Sigmoid colon (tissue), 4 donors: ENCODE measurements around the gene ZNF837.

Source experiments
- POLR2A ChIP-seq, 2 donors: fragments of 450-650 bp; IDR thresholded peaks; one replicate each; pipeline ENCODE4 v1.6.1; 2016; ENCODE audit warnings: antibody characterized with exemption in 2 of 2, mild to moderate bottlenecking in 2 of 2, moderate library complexity in 2 of 2
- POLR2AphosphoS5 ChIP-seq, 4 donors: sonication (generic); formaldehyde crosslinking; IDR thresholded peaks; one replicate each; pipeline ENCODE4 v1.6.1; 2017; ENCODE audit warnings: antibody characterized with exemption in 4 of 4
- TF ChIP-seq, protein P1 (sequence below), 4 experiments: fragments of 450-650 bp in 3 of 4; fragments of 200-600 bp in 1 of 4; IDR thresholded peaks; one replicate each; pipeline ENCODE4 v1.5.1; 2016 to 2019; ENCODE audit warnings: antibody characterized with exemption in 4 of 4, mild to moderate bottlenecking in 3 of 4, moderate library complexity in 2 of 4

DNA sequence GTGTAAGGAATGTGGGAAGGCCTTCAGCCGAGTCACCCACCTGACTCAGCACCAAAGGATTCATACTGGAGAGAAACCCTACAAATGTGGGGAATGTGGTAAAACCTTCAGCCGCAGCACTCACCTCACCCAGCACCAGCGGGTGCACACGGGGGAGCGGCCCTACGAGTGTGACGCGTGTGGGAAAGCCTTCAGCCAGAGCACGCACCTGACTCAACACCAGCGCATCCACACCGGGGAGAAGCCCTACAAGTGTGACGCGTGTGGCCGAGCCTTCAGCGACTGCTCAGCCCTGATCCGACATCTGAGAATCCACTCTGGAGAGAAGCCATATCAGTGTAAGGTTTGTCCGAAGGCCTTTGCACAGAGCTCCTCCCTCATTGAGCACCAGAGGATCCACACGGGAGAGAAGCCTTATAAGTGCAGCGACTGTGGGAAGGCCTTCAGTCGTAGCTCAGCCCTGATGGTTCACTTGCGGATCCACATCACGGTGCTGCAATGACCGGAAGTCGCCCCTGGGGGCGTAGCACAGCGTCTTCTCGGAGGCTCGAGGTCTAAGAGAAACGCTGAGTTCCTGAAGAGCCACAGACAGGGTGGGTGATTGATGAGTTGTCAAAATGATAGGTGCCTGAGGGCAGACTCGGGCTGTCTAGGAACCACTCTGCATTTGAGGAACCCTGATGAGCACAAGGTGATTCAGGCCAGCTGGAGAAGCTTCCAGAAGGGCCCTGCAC lies 41.8 kb downstream of the ZNF837 start:
- TF ChIP-seq, protein P1, sequence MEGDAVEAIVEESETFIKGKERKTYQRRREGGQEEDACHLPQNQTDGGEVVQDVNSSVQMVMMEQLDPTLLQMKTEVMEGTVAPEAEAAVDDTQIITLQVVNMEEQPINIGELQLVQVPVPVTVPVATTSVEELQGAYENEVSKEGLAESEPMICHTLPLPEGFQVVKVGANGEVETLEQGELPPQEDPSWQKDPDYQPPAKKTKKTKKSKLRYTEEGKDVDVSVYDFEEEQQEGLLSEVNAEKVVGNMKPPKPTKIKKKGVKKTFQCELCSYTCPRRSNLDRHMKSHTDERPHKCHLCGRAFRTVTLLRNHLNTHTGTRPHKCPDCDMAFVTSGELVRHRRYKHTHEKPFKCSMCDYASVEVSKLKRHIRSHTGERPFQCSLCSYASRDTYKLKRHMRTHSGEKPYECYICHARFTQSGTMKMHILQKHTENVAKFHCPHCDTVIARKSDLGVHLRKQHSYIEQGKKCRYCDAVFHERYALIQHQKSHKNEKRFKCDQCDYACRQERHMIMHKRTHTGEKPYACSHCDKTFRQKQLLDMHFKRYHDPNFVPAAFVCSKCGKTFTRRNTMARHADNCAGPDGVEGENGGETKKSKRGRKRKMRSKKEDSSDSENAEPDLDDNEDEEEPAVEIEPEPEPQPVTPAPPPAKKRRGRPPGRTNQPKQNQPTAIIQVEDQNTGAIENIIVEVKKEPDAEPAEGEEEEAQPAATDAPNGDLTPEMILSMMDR (IDR thresholded peaks at IDR 0.05) = no peak
- no peak for TF ChIP-seq POLR2AphosphoS5 (IDR thresholded peaks at IDR 0.05)
- TF ChIP-seq POLR2A (IDR thresholded peaks at IDR 0.05) = no peak
